A204.1 (cell line): ENCODE data around the gene TERT.

Experiments used
- FAIRE-seq: peaks from 2 replicates; lab custom pipeline; 2012; peaks lifted over from hg19 to GRCh38; lab: Jason Lieb, UNC

Gene TERT

DNA sequence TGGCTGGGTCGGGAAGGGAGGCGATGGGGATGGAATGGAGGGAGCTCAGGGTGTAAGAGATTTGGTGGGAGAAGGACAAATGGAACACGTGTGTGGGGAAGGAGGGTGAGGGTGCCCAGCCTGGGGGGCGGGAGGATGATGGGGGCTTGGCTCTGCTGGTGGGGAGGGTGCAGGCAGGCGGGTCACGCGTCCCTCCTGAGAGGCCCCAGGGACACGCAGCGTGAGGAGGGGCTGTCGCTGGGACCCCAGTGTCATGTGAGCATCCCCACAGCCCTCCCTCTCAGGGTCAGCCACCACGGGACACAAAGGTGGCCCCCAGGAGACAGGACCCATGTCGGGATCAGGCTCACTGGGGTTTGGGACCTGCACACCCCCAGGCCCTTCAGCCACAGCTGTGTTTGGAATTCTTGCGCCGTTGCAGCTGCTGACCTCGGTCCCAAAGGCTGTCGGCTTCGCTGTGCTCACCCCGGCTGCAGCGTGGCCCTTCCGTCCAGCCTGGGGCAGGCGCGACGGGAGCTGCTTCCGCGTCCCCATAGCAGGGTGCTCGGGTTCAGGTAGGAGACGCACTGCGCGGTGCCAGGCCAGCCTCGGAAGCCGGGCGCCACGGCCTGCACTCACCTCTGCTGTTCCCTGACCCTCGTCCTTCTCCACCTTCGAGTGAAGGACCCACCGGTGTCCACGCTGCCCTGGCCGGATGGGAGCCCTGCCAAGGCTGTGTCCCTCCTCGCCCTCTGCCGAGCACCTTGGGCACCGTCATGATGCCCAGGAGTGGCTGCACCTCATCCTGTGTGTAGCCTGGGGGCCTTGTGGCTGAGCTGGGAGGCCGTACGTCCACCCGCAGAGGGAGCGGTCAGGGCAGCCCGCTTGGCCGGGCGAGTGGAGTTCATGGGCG lies 88.1 kb downstream of the TERT start:
- FAIRE-seq: no peak

DNA sequence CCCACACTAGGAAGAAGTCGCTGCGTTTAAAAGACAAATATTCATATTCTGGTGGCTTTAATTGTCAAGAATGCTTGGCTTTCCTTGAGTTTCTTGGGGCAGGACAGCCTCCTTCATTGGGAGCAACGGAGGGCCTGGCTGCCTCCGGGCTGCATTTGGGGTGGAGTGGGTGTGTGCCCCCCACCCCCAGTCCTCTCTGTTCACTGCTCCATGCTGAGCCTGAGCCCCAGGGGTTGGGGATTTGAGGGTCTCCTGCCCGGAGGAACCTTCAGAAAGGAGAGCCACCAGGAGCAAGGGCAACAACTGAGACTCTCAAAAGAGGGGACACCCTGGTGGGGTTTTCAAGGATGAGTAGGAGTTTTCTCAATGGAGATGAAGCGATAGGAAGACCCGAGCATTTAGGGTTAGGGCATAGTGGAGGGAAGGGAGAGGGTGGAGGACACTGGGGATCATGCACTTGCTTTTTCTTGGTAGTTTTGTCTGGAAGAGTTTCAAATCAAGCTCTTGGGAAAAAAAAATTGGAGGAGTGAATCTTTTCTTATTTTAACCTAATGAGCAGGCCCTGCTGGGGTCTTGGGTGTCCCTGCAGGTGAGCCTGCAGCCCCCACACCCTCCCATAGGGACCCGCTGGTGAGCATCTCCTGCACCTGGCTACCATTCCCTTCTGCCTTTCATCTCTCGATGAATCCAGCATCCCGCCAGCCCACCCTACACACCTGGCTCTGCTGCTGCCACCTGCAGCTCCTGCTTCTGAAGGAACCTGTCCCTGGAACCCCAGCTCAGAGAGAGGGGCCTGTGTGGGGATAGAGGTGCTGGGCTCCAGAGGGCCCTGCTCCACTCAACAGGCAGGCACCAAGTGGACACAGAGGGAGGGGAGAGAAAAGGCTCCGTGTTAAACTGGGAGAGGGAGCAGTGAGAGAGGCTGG lies 89.3 kb downstream of the TERT start:
- FAIRE-seq: no peak

DNA sequence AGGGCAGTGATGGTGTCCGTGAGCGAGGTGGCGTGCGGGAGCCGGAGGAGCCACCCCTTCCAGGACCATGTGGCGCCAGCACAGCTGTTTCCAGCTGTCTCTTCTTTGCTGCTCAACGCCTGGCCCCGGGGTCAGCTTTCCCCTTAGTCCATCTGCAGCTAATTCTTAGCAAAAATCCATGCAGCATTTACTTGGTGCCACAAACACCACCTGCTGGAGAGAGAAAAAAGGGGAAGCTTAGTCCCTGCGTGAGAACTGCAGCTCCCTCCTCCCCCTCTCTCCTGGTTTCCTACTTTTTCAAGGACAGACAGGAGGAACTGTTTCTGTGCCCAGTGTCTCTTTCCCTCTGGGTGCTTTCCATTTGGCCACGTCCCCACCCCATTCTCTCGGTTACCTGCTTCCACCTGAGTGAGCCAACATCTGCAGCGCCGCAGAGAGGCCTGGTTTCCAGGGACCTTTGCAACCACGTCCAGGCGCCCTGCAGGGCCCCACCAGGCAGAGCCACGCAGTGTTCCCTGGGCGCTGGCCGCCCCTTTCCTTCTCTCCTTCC lies 90.1 kb downstream of the TERT start:
- FAIRE-seq: no peak

GRCh38 chr5:1203968-1204692 lies 90.7 kb downstream of the TERT start:
- FAIRE-seq: no peak

DNA sequence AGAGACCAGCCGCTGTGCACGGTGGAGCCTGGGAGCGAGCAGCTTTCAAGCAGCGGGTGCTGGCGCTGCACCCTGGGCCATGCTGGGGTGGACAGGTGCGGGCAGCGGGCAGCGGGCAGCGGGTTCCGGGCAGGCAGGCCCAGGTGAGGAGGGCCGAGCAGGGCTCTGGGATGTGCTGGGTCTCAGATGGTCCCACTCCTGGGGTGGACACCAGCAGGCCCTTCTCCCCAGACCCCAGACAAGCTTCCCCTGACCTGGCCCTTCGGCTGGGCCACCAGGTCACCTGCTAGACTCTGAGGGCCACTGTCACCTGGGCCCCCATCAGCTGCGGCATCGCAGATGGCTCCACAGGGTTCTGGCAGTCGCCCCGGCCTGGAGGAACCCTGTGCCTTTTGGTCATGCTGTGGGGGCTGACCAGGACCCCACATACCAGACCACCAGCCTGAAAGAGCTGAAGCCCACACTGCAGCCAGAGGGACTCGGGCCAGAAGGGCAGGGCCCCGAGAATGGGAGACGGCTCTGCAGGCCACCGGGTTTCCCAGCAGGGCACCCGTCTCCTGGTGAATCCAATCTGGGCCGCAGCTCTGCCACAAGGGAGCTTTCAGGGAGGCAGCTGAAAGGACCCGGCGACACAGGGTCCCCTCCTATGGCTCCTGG lies 91.4 kb downstream of the TERT start:
- FAIRE-seq: no peak
